ENCODE data around the gene THBS3. TPM values are rescaled to one million over a fixed set of nuclear protein-coding genes. Genes with fewer than 3 reads are reported as not detected.

Gene THBS3
- polyA plus RNA-seq, 1 donor from 2014 or later = 99.6 TPM

GRCh38 chr1:155253208-155253607 is 45.5 kb upstream of the THBS3 start:
- Histone ChIP-seq H3K9me3 (ENCODE audit: low read length) (no peaks in the 10 kb centered on the region), H3K27me3 (ENCODE audit: insufficient read depth, low read depth, low read length) (no peaks in the 10 kb centered on the region), H3K36me3 (ENCODE audit: insufficient read depth, low read length) (no peaks in the 10 kb centered on the region), H3K9me2 (ENCODE audit: insufficient read depth, low read length) (no peaks in the 10 kb centered on the region), H3F3A (ENCODE audit: insufficient read depth, low read length, poor library complexity, severe bottlenecking) (no peaks in the 10 kb centered on the region), H3K79me2 (replicated peaks; ENCODE audit: insufficient read depth, low read length) (peaks cover 8% of the 10 kb centered on the region), H3K27ac (ENCODE audit: low read length) (no peak overlapping the region), H3K4me3 (ENCODE audit: low read length) (peak overlapping the region; percentile 94), H2AFZ (ENCODE audit: low read depth, low read length) (no peak overlapping the region), H4K20me1 (ENCODE audit: insufficient read depth) (no peaks in the 10 kb centered on the region), H3K4me2 (ENCODE audit: low read length) (no peak overlapping the region), H3K9ac (ENCODE audit: low read length) (peak overlapping the region; percentile 91)
- no peak for TF ChIP-seq TAF1 (IDR thresholded peaks at IDR 0.05; ENCODE audit: low read depth)
- TF ChIP-seq, protein P1, sequence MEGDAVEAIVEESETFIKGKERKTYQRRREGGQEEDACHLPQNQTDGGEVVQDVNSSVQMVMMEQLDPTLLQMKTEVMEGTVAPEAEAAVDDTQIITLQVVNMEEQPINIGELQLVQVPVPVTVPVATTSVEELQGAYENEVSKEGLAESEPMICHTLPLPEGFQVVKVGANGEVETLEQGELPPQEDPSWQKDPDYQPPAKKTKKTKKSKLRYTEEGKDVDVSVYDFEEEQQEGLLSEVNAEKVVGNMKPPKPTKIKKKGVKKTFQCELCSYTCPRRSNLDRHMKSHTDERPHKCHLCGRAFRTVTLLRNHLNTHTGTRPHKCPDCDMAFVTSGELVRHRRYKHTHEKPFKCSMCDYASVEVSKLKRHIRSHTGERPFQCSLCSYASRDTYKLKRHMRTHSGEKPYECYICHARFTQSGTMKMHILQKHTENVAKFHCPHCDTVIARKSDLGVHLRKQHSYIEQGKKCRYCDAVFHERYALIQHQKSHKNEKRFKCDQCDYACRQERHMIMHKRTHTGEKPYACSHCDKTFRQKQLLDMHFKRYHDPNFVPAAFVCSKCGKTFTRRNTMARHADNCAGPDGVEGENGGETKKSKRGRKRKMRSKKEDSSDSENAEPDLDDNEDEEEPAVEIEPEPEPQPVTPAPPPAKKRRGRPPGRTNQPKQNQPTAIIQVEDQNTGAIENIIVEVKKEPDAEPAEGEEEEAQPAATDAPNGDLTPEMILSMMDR (IDR thresholded peaks at IDR 0.05; ENCODE audit: poor library complexity, severe bottlenecking) = no peak
- no peak for TF ChIP-seq MXI1 (conservative IDR thresholded peaks at IDR 0.05; ENCODE audit: poor library complexity, severe bottlenecking)
- TF ChIP-seq SMC3 (conservative IDR thresholded peaks at IDR 0.05; ENCODE audit: poor library complexity) = no peak
- TF ChIP-seq POLR2AphosphoS5 (IDR thresholded peaks at IDR 0.05) = no peak
- no peak for TF ChIP-seq EZH2 (IDR thresholded peaks at IDR 0.05; ENCODE audit: borderline replicate concordance, insufficient read depth, low read length, poor library complexity, severe bottlenecking)
- TF ChIP-seq RAD21 (conservative IDR thresholded peaks at IDR 0.05) = no peak
- TF ChIP-seq REST (IDR thresholded peaks at IDR 0.05; ENCODE audit: borderline replicate concordance) = no peak
- TF ChIP-seq EP300 (conservative IDR thresholded peaks at IDR 0.05; ENCODE audit: poor library complexity, severe bottlenecking) = no peak

GRCh38 chr1:155251566-155251965 is 43.9 kb upstream of the THBS3 start:
- Histone ChIP-seq H3K4me3 (ENCODE audit: low read length) (no peak overlapping the region), H3K79me2 (replicated peaks; ENCODE audit: insufficient read depth, low read length) (peaks cover 8% of the 10 kb centered on the region), H3K9me2 (ENCODE audit: insufficient read depth, low read length) (no peaks in the 10 kb centered on the region), H3K27ac (ENCODE audit: low read length) (no peak overlapping the region), H3K9me3 (ENCODE audit: low read length) (no peaks in the 10 kb centered on the region), H3K27me3 (ENCODE audit: insufficient read depth, low read depth, low read length) (no peaks in the 10 kb centered on the region), H3K9ac (ENCODE audit: low read length) (no peak overlapping the region), H4K20me1 (ENCODE audit: insufficient read depth) (no peaks in the 10 kb centered on the region), H3K36me3 (ENCODE audit: insufficient read depth, low read length) (no peaks in the 10 kb centered on the region), H3F3A (ENCODE audit: insufficient read depth, low read length, poor library complexity, severe bottlenecking) (no peaks in the 10 kb centered on the region), H2AFZ (ENCODE audit: low read depth, low read length) (no peak overlapping the region), H3K4me2 (ENCODE audit: low read length) (no peak overlapping the region)
- no peak for TF ChIP-seq POLR2AphosphoS5 (IDR thresholded peaks at IDR 0.05)
- TF ChIP-seq EZH2 (IDR thresholded peaks at IDR 0.05; ENCODE audit: borderline replicate concordance, insufficient read depth, low read length, poor library complexity, severe bottlenecking) = no peak
- TF ChIP-seq REST (IDR thresholded peaks at IDR 0.05; ENCODE audit: borderline replicate concordance) = no peak

Measured in neural cell (in vitro differentiated cells).